Measurements from ENCODE around the gene TARS3.

The TARS3 gene

DNA sequence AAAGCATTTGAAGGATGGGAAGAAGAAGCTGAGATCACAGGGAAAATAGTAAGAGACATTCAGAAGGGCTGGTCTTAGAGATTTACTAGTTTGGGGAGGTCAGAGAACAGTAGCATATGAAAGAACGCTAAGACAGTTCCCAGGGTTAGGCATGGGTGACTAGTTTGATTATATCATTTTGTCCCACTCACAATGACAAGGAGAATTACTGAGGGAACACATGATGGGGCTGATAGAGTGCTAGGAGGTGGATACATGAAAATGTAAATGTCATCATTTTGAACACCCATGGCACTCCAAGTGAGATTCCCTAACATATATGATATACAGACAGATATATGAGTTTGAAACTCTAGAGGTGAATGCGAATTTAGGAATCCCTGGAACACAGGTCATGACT is 9.3 kb upstream of the TARS3 start:
- TF ChIP-seq, protein P1, sequence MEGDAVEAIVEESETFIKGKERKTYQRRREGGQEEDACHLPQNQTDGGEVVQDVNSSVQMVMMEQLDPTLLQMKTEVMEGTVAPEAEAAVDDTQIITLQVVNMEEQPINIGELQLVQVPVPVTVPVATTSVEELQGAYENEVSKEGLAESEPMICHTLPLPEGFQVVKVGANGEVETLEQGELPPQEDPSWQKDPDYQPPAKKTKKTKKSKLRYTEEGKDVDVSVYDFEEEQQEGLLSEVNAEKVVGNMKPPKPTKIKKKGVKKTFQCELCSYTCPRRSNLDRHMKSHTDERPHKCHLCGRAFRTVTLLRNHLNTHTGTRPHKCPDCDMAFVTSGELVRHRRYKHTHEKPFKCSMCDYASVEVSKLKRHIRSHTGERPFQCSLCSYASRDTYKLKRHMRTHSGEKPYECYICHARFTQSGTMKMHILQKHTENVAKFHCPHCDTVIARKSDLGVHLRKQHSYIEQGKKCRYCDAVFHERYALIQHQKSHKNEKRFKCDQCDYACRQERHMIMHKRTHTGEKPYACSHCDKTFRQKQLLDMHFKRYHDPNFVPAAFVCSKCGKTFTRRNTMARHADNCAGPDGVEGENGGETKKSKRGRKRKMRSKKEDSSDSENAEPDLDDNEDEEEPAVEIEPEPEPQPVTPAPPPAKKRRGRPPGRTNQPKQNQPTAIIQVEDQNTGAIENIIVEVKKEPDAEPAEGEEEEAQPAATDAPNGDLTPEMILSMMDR (conservative IDR thresholded peaks at IDR 0.05; ENCODE audit: low read depth, low read length) = no peak
- no peak for DNase-seq (ENCODE audit: low read depth)
- no peak overlapping the region for H3K4me3 ChIP-seq (ENCODE audit: low read length)

DNA sequence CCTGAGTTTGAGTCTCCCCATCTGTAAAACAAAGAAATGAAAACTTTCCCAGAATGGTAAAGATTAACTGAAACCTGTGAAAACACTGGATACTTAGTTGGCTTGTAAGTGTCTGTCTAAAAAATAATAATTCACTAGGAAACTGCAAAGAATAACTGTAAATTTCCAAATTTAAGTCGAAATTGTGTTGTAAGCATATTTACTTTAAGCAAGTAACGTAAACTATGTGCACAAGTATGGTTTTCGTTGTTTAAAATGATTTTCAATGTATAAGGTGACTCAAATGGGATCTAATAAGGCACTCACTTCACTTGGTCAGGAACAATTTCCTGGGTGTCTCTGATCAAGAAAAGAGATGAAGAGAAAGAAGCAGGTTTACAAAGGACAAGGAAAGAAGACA is 8.5 kb upstream of the TARS3 start:
- no peak overlapping the region for H3K4me3 ChIP-seq (ENCODE audit: low read length)
- TF ChIP-seq, protein P1 (conservative IDR thresholded peaks at IDR 0.05; ENCODE audit: low read depth, low read length) = no peak
- DNase-seq (ENCODE audit: low read depth) = no peak

DNA sequence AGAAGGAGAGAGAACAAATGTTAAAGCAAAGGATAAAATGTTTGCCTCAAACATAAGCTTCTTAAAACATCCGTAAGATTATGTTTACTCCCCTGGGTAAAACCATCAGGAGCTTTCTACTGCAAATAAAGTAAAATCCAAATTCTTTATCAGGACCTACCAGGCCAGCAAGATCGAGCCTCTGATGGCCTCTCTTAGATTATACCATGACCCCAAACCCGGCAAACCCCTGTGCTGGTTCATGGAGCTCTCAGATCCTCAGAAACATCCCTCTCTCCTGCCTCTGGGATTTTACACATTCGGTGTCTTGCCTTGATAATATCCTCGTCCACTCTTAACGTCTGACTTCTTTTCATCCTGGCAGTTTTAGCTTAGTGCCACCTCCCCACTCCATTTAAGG is 7.5 kb upstream of the TARS3 start:
- DNase-seq (ENCODE audit: low read depth) = no peak
- TF ChIP-seq, protein P1 (conservative IDR thresholded peaks at IDR 0.05; ENCODE audit: low read depth, low read length) = no peak

DNA sequence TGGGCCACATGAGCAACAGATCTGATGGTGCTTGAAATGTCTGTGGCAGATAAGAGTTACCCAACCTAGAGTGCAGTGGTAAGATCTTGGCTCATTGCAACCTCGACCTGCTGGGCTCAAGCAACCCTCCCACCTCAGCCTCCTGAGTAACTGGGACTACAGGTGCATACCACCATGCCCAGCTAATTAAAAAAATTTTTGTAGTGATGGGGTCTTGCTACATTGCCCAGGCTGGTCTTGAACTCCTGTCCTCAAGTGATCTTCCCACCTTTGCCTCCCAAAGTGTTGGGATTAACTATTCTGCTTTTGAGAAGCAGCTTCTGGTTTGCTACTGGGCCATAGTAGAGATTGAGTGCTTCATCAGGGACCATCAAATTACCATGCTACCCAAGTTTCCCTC is 2.9 kb upstream of the TARS3 start:
- H3K4me3 ChIP-seq (ENCODE audit: low read length) = no peak overlapping the region
- no peak for DNase-seq (ENCODE audit: low read depth)
- TF ChIP-seq, protein P1 (conservative IDR thresholded peaks at IDR 0.05; ENCODE audit: low read depth, low read length) = no peak

More for the DNA sequence above, 7.5 kb upstream of the TARS3 start:
- H3K4me3 ChIP-seq (ENCODE audit: low read length) = no peak overlapping the region

DNA sequence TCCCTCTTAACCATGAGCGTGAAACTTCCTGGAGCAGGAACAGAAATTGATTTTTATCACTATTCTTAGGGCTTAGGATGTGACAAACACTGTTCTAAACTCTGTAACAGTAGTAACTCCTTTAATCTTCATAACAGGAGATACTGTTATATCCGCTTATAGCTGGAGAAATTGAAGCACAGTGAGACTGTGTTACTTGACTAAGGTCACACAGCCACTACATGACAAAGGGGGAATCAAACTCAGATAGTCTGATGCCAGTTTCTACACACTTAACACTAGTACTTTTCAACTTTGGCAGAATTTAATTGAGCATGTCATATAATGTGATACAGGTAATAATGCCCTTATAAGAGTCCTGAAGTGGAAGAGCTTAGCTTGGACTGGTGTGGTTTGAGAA is 800 bp upstream of the TARS3 start:
- TF ChIP-seq, protein P1 (conservative IDR thresholded peaks at IDR 0.05; ENCODE audit: low read depth, low read length) = no peak
- H3K4me3 ChIP-seq (ENCODE audit: low read length) = no peak overlapping the region
- DNase-seq (ENCODE audit: low read depth) = no peak

DNA sequence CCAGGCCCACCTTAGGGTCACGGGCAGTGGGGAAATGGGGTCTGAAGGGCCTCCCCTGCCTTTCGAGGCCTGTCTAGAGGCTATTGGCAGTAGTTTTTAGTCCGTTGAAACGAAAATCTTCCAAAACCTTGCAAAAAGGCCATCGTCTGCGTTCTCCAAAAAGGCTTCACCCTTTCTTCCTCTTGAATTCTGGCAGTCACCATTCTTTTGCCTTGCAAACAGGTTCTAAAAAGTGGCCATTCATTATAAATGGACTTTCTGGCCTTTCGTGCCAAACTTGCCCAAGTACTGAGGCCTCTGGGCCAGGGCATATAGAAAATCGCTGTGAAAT is 367 bp upstream of the TARS3 start:
- peak overlapping the region; percentile 22 for H3K4me3 ChIP-seq (ENCODE audit: low read length)
- TF ChIP-seq, protein P1 (conservative IDR thresholded peaks at IDR 0.05; ENCODE audit: low read depth, low read length) = no peak
- DNase-seq (ENCODE audit: low read depth) = no peak

DNA sequence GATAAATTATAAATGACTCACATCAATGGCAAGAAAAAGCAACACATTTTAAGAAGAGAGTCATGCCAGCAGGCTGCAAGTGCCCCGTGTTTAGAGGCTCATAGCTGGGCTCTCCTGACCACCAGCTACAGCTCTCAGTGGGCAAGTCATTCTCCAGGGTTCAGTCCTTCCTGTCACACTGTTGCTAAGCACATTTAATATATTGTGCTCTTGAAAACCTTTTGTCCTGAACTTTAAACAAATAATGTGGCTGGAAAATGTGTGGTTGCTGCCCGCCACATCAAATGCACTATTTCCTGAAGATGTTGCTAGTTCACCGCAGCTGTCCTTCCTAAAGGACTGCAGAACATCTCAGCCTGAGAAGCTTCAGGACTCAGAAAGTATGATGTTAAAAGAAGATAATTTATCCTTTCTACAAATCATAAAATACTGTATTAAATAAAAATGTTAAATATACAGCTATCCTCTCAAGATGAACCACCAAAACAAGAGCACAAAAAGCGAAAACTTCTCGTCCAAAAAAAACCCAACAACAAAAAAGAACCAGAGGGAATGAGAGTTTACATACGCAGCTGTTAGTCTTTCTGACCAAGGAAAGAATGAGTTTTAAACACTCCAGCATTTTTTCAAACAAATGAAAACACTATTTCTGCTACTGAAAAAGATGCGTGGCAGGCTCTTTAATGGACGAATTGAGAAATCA is 951 bp downstream of the TARS3 start:
- TF ChIP-seq, protein P1 (conservative IDR thresholded peaks at IDR 0.05; ENCODE audit: low read depth, low read length) = no peak
- no peak for DNase-seq (ENCODE audit: low read depth)
- H3K4me3 ChIP-seq (ENCODE audit: low read length) = peak overlapping the region; percentile 48

Data from retinal pigment epithelial cell (primary cell).